HG03354 (cell line): ENCODE measurements around the gene ECI1.
"Not testable (repeated sequence)": the region's sequence is repeated elsewhere in the genome, so short reads cannot be mapped to it uniquely, and the experiment has no call there.

Source experiments
- ATAC-seq: cut with Tn5 transposase; IDR thresholded peaks from one replicate; pipeline ENCODE4 v1.9.1; 2021; ENCODE audit warnings: mild to moderate bottlenecking; ENCODE audit not compliant: unreplicated experiment, poor library complexity, severe bottlenecking

The ECI1 gene

DNA sequence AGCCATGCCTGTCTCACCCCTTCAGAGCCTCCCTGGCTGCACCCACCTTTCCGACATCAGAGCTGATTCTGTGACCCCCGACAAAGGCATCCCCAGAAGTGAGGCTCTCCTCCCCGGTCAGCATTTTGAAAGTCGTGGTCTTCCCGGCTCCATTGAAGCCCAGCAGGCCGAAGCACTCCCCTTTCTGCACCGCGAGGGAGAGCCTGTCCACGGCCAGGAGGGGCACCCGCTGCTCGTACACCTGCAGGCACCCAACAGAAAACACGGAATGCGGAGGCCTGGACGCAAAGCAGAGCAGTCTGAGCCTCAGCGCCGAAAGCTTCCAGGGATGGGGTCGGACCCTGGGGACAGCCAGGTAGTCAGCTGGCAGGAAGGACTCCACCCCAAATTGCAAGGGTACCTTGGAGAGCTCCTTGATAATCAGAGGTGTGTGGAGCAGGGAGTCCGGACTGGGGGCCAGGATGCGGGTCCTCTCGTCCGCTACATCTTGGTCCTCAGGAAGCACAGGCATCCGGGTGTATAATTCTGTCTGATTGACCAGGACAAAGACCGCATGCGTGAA, 29.7 kb upstream of the ECI1 start:
- ATAC-seq, result no peak

DNA sequence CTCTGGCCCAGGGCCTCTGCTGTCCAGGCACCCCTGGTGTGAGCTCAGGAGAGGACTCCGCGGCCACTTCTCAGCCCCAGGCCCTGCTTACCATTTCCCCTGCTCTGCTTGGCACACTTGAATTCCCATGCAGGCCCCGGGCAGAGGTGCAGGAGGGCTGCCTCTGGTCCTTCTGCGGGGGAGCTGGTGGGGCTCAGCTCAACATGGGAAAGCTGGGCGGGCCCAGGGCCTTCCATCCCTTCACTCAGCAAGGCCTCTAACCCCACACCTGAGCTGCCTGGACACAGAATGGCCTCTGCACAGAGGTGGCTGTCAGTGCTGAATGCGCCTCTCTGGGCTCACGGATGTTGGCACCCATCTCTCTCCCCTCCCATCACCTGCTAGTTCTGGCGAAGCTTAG, 29.1 kb upstream of the ECI1 start:
- no peak for ATAC-seq

DNA sequence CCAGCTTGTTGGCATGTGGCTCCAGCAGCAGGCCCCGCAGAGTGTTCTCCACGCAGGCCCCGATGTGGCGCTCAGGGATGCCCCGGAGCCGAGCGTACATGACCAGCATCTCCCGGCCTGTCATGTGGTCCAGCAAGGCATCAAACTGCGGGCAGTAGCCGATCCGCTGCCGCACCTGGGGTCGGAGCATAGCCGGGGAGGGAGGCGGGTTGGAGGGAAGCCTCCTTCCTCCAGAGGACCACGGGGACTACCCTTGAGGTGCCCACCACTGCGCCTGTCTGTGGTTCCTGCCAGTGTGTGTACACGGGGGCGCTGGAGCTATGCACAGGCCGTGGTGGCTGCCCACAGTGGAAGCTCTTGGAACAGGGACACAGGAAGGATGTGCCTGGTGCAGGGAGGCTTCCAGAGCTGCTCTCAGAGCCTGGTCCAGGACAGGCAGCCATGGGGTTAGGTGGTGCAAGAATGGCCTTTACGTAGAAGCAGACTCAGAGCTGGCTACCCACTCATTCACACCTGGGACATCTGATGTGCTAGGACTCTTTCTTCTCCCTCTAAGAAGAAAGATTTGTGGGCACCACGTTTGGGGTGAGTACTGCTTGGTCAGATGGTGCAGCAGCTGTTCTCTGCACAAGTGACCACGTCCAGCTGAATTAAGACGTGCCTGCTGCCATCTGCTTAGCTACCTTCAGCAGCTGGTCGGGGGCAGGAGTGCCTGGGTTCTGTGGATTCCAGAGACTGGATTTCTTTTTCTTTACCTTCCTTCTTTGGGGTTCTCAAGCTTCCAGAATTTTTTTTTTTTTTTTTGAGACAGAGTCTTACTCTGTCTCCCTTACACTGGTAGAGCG, 27.8 kb upstream of the ECI1 start:
- no peak for ATAC-seq

DNA sequence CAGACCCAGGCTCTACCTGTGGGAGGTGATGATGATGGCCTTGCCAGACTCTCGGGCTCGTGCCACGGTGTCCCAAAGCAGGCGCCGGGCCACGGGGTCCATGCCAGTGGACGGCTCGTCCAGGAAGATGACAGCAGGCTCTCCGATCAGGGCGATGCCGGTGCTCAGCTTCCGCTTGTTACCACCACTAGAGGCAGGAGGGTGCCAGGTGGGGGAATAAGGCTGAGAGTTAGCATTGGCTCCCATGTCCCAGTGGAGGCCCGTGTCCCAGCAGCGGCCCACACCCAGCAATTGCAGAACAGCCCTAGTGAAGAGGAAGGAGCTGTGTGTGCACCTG, 26.9 kb upstream of the ECI1 start:
- no peak for ATAC-seq

DNA sequence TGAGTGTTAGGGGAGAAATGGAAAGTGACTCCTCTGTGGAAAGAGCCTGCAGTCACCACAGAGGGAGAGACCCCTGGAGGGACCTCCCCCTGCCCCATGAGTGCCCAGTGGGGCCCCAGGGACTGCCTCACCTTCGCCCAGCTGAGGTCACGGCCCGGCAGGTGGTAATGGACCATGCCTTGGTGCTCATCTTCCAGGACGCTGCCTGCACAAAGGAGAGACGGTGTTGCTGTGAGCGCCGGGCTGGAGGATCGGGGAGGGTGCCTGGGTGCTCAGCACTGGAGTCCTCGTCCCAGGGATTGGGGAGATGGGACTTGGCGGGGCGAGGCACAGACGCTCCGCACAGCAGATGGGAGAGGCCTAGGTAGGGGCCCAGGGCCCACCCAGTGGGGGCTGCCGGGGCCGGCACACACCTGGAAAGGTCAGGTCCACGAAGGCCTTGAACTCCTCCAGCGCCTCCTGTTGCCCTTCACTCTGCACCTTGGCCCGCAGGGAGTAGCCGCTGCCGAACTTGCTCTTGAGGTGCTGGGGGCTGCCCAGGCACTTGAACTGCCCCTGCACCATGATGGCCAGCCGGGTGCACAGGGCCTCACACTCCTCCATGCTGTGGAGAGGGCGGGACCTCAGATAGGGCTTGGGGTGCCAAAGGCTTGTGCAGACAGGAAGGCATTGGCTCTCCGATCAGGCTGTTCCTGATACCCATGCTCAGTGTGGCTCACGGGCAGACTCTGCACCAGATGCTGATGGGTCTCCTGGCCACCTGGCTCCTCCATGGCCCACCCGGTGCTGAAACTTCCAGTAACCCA, 26.3 kb upstream of the ECI1 start:
- ATAC-seq, result no peak

DNA sequence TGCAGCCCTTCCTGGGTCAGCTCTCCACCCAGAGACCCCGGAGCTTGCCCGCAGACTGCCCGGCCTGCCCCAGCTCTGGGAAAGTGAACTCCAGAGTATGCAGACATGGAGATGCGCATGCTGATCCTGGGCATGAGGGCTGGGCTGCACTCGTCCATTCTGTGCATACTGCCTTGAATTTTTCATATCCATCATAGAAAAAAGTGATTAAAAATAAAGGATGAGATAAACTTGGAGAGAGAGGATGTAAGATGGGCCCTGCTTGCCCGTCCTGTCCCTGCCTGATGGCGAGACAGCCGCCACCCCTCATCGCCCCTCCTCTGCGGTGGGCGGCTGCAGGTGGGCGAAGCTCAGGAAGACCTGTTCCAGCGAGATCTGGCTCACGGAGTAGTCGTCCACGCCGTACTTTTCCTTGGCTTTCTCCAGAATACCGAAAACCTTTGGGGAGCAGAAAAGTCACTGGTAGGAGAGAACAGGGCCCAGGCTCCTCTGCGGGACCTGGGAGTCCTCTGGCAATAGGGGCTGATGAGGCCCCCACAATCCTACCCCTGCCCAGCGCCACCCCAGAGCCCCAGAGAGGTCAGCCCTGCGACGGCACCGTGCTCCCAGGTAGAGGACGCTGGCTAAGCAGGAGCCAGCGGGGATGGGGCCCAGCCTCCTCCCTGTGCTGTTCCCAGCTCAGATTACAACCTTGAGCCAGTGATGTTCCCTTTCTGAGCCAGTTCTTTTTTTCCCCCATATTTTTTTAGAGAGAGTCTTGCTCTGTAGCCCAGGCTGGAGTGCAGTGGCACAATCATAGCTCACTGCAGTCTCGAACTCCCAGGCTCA, 25.2 kb upstream of the ECI1 start:
- ATAC-seq, result no peak

DNA sequence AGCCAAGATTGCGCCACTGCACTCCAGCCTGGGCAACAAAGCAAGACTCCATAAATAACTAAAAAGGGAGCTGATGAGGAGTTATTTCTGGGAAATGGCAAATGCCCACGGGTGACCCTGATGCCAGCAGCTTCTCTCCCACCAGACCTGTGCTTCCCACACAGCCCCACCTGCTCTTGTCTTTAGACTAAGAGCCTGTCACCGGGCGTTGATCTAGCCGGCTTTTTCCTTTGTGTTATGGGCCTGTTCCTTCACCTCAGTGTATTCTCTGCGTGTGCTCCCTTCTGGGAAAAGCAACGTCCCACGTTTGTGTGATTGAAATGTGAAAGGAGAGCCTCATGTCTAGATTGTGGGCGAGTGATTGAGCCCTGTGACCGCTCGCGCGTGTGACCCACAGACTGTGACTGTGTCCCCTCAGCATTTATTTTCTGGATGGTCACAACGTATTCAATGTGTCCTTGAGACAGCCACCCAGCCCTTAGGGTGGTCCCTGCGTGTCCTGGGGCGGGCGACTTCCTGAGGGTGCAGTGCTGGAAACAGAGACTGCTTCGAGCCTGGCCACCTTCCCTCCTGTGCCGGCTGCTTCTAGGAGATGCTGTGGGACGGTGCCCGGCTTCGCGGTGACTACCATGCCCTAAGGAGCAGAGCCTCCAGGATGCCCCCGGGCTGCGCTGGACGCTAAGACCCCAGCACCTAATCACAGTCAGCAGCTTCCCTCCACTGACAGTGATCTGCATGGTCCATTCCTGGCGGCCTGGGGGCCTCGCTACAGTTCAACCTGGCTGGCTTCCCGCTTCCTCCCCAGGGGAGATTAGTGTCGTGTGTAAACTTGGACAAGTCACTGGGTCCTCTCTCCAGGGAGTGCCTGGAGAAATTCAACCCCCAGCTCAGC, 24.3 kb upstream of the ECI1 start:
- ATAC-seq, result no peak

DNA sequence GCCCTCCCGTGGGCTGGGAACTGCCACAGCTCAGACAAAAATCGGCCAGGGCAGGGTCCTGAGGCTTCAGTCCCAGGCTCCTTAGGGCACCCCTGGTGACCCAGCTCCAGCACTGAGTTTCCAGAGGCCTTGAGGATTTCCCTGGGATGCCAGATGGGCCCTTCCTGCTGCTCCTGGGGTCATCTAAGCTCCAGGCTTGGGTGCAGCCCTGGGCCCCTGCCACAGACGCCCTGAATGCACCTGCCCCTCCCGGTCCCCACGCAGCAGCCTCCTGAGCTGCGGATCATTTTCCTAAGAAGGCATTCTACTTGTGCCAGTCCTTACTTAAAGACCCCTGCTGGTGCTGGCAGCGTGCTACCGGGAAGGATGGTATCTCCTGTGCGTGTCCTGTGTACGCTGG, 22.5 kb upstream of the ECI1 start:
- no peak for ATAC-seq

DNA sequence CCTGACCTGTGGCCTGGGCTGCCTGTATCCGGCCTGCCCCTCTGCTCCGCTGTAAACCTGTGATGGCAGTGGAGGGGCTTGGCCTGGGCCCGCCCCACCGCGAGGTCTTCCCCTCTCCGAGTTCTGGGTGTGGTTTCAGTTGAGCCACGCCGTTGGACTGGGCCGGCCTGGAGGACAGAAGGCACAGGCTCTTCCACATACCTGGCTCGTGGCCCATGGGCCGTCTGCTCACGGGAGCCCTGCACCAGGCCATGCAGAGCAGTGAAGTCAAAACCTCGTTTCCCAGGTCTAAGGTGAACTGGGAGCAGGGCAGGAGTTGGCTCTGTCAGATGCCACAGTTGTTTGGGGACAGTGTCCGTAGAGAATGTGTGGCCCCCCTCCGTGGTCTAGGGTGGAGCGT, 22.1 kb upstream of the ECI1 start:
- ATAC-seq, result no peak

DNA sequence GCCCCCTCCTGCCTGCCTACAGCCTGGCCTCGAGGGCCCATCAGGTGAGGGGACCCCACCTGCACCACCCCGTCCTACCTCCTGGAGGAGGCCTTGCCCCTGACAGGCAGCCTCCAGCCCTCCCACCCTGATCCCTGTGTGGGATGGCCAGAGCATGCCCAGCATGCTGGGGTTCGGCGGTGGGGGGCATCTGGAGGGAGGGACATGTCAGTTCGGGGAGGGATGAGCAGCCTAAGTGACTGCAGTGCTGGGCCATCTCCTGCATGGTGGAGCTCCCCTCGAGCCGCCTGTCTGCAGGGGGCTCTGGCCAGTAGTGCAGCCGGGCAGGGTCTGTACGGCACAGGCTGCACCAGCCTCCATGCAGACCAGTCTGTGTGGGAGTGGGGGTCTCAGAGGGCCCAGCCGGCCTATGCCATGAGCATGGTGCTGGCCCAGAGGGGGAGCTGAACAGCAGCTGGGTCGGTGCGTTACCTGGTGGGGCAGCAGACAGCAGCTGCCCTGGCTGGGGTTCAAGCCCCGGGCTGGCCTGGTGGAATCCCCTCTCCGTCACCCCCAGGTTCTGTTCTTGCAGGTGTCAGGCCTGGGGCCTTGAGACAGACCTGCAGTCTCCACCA, 20.6 kb upstream of the ECI1 start:
- ATAC-seq, result no peak

DNA sequence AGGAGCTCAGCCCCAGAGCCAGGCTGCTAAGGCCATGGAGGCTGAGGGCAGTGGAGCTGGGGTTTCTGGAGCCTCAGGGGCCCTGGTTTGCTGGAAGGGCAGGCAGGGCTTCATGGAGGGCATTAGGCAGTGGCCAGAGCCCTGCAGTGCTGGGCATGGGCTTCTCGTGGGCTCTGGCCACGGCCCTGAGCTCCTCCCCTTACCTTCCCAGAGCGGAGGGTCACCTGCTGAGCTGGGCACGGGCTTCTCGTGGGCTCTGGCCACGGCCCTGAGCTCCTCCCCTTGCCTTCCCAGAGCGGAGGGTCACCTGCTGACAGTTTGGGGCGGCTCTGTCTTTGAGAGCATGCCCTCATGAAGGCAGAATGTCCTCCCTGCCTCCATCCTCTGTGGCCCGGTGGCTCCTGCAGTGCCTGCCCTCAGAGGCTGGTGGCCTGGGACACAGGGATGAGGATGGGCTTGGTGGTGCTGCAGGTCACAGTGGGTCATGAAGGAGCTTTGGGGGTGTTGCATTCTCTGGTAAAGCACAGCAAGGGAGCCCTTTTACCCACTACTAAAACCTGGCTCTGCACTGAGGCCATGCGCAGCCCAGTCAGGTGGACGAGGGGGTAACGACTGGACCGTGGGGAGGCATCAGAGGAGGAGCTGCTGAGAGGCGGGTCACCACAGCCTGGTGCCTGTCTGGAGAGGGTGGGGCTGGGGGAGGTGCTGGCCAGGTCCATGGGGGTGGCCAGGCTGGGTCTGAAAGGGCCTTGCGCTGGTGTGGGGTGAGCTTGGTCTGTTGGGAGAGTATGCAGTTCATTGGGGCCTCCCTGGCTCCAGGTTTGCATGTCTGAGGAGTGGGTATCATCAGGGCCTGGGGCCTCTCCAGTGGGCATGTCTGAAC, 19.4 kb upstream of the ECI1 start:
- ATAC-seq, result no peak

DNA sequence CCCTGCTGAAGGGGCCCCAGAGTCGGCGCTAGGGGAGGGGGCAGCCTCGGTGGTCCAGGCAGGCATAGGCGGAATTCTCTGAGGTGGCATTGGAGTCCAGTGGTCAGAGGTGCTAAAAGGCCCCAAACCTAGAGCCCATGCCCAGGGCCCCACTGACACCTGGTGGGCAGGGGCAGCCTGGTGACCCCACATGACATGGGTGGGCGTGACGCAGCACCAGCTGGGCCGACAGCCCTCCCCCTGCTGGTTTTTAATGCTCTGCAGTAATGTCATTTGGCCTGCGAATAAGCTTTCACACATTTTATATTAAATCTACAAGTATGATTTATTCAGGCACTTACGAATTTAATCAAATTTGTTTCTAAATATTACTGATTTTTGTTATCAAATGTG, 18.7 kb upstream of the ECI1 start:
- no peak for ATAC-seq

DNA sequence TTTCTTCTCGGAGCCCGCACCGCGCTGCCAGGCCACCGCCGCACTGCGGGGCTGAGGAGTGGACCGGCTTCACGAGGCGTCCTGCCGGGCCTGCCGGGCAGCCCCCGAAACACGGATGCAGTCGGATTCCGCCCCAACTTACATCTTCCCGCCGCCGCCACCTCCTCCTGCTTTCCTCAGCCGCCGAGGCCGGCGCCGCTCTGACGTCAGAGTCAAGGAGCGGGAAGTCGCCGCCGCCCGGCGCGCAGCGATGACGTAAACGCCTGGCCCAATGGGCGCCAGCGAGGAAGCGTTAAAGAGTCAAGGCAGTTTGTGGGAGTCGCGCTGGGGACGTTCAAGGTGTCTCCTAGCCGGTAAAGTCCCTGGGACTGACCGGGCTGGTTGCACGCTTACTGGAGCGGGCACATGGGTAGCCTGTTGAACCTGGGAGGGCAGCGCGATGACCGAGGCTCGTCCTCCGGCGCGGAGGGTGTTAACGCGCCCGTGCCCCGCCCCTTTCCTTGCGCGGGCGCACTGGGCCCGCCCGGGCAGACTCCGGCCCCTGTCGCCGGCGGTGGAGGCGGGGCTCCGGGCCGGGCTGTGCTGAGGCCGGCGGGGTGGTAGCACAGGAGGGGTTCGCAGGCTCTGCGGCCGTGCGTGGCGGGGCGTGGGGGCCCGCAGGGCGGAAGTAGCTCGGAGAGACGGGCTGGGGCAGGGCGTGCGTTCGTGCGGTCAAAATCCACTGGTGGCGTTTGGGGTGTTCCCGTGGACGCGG, 16.7 kb upstream of the ECI1 start, which contains the start of gene RNPS1:
Gene RNPS1, minus strand, starts transcription at position 214 of the 754 bp plus-strand sequence. CDS start 3,483 bp downstream, outside the sequence.
- peak; percentile 79 for ATAC-seq

DNA sequence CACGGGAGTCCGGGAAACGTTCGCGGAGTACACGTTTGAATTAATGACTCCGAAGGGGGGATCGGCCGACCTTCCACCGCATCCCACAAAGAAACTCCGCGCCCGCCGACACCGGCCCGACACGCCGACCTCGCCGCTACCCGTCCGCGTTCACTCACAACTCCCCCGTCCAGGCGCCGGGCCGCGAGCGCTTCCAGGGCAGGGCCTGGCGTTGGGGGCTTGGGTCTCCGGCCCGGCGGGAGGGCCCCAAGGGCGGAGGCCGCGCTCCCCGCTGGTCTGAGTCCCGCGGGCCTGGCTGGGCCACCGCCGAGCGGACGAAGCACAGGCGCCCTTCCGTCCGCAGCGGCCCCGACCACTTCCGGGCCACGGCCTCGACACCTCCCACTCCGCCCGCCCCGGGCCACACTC, 16.1 kb upstream of the ECI1 start:
- ATAC-seq, result peak; percentile 64

DNA sequence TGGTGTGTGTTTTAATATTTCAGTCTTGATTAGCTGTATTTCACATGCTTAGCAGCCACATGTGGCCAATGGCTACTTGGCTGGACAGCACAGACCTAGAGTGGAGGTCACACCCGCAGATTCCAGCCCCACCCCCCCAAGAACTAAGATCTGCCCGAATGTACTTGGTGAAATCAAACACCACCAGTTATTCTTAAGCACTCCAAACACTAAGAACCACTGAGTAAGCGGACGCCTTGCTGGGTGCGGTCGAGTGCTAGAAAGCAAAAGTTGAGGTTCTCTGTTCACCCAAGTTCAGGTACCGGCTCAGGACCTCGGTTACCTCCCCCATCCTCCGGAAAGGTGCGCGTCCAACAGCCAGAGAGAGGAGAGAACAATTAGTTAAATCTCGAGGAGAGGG, 15.5 kb upstream of the ECI1 start:
- not testable (repeated sequence) for ATAC-seq

DNA sequence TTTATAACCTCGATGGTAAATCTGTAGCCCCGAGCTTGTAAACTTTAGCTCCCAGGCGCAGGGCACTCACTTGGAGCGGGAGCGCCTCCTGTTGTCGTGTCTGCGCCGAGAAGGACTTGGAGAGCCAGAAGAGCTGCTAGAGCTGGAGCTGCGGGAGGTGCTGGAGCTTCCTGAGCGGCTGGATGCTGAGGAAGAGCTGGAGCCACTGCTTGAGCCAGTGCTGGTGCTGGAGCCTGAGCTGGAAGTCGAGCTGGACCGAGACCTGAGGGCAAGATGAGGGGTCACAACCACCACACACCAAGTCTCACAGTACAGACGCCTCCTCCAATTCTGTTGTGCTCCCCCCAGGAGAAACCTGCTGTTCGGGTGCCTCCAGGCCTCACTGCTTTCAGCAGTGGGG, 11.6 kb upstream of the ECI1 start:
- not testable (repeated sequence) for ATAC-seq

DNA sequence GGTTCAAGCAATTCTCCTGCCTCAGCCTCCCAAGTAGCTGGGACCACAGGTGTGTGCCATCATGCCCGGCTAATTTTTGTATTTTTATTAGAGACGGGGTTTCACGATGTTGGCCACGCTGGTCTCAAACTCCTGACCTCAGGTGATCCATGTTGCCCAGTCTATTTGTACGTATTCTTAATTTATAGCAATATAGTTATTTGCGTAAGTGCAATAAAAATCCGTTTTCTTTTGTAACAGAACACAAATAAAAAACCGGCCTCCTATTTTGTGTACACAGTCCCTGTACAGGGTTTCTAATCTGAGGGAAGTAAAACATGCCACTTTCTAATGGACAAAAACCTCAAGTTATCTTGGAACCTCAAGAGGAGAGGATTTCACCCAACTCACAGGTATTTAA, 8.9 kb upstream of the ECI1 start:
- no peak for ATAC-seq
